ENCODE results near the gene HBA2. TPM values are rescaled to one million over a fixed set of nuclear protein-coding genes. Genes with fewer than 3 reads are reported as not detected.
"Not testable (repeated sequence)": the region's sequence is repeated elsewhere in the genome, so short reads cannot be mapped to it uniquely, and the experiment has no call there.

Gene HBA2
- total RNA-seq, 2 experiments from 2014 or later: not detected

GRCh38 chr16:160242-160641, 12.4 kb upstream of the HBA2 start:
- DNase-seq; H3K9me3 Mint-ChIP-seq (ENCODE audit: low read depth); CTCF ChIA-PET; intact Hi-C loops (cut with DNase I, micrococcal nuclease); H3K4me1 Mint-ChIP-seq; ATAC-seq; H3K4me3 Mint-ChIP-seq; H3K36me3 Mint-ChIP-seq (ENCODE audit: low read depth); H3K27ac Mint-ChIP-seq: not testable (repeated sequence)
- POLR2A ChIA-PET: interaction anchor here (0.6 kb wide), 1 partner anchor 28 kb away, joined by 3 read pairs; no protein-coding TSS in a partner anchor
- H3K27me3 Mint-ChIP-seq: peaks cover 25% of the 10 kb centered on the region

GRCh38 chr16:160691-161190, 11.9 kb upstream of the HBA2 start:
- Mint-ChIP-seq H3K9me3 (ENCODE audit: low read depth) (no peaks in the 10 kb centered on the region), H3K27ac (no peak overlapping the region), H3K4me3 (no peak overlapping the region), H3K36me3 (ENCODE audit: low read depth) (no peaks in the 10 kb centered on the region), H3K4me1 (peaks cover 2% of the 10 kb centered on the region), H3K27me3 (peaks cover 22% of the 10 kb centered on the region)
- no peak for DNase-seq
- CTCF ChIA-PET: no interaction called here
- intact Hi-C loops (cut with DNase I, micrococcal nuclease): no loop called here
- POLR2A ChIA-PET: no interaction called here
- ATAC-seq: no peak

- H3K4me3 Mint-ChIP-seq: no peak overlapping the region
- ChIA-PET POLR2A (interaction anchor here (0.6 kb wide), 1 partner anchor 10 kb away, joined by 3 read pairs; the partner anchor contains the start of gene HBZ), CTCF (interaction anchor here (0.6 kb wide), 1 partner anchor 56 kb away, joined by 3 read pairs; no protein-coding TSS in a partner anchor)
- peaks cover 5% of the 10 kb centered on the region for H3K4me1 Mint-ChIP-seq
- intact Hi-C loops (cut with DNase I, micrococcal nuclease): loop anchor here (1.0 kb wide), 1 partner anchor 9 kb away; no protein-coding TSS in a partner anchor
- DNase-seq (no peak), ATAC-seq (no peak)
- no peaks in the 10 kb centered on the region for H3K36me3 Mint-ChIP-seq (ENCODE audit: low read depth)
- no peaks in the 10 kb centered on the region for H3K9me3 Mint-ChIP-seq (ENCODE audit: low read depth)
- peaks cover 29% of the 10 kb centered on the region for H3K27me3 Mint-ChIP-seq
- no peak overlapping the region for H3K27ac Mint-ChIP-seq
These were observed 10.2 kb upstream of the HBA2 start for GRCh38 chr16:162271-162991.

- H3K4me1 Mint-ChIP-seq; H3K27ac Mint-ChIP-seq; CTCF ChIA-PET; intact Hi-C loops (cut with DNase I, micrococcal nuclease); DNase-seq; H3K4me3 Mint-ChIP-seq; ATAC-seq; H3K9me3 Mint-ChIP-seq (ENCODE audit: low read depth); H3K36me3 Mint-ChIP-seq (ENCODE audit: low read depth): not testable (repeated sequence)
- POLR2A ChIA-PET: interaction anchor here (0.6 kb wide), 1 partner anchor 11 kb away, joined by 3 read pairs; the partner anchor contains the start of gene HBZ
- H3K27me3 Mint-ChIP-seq: peaks cover 30% of the 10 kb centered on the region
These were observed 9.5 kb upstream of the HBA2 start for GRCh38 chr16:163139-163538.

GRCh38 chr16:163696-164095, 9.0 kb upstream of the HBA2 start:
- peaks cover 33% of the 10 kb centered on the region for H3K27me3 Mint-ChIP-seq
- intact Hi-C loops (cut with DNase I, micrococcal nuclease); H3K9me3 Mint-ChIP-seq (ENCODE audit: low read depth); POLR2A ChIA-PET; H3K27ac Mint-ChIP-seq; ATAC-seq; H3K4me1 Mint-ChIP-seq; CTCF ChIA-PET; H3K4me3 Mint-ChIP-seq; H3K36me3 Mint-ChIP-seq (ENCODE audit: low read depth); DNase-seq: not testable (repeated sequence)

GRCh38 chr16:164134-164823, 8.4 kb upstream of the HBA2 start:
- H3K36me3 Mint-ChIP-seq (ENCODE audit: low read depth); H3K4me1 Mint-ChIP-seq; H3K9me3 Mint-ChIP-seq (ENCODE audit: low read depth); intact Hi-C loops (cut with DNase I, micrococcal nuclease); CTCF ChIA-PET; POLR2A ChIA-PET; H3K27ac Mint-ChIP-seq; H3K4me3 Mint-ChIP-seq; DNase-seq: not testable (repeated sequence)
- peak; percentile 56 for ATAC-seq
- H3K27me3 Mint-ChIP-seq: peaks cover 34% of the 10 kb centered on the region

GRCh38 chr16:164827-165538, 7.7 kb upstream of the HBA2 start:
- ChIA-PET POLR2A (no interaction called here), CTCF (interaction anchor here (1.1 kb wide), 1 partner anchor 58 kb away, joined by 3 read pairs; no protein-coding TSS in a partner anchor)
- DNase-seq (no peak), ATAC-seq (peak; percentile 16)
- Mint-ChIP-seq H3K27me3 (peaks cover 32% of the 10 kb centered on the region), H3K4me3 (peak overlapping the region; percentile 26), H3K36me3 (ENCODE audit: low read depth) (no peaks in the 10 kb centered on the region), H3K4me1 (peaks cover 5% of the 10 kb centered on the region), H3K9me3 (ENCODE audit: low read depth) (no peaks in the 10 kb centered on the region), H3K27ac (no peak overlapping the region)
- intact Hi-C loops (cut with DNase I, micrococcal nuclease): loop anchor here in 1 of 2 experiments (1.0 kb wide), 1 partner anchor 27 kb away; the partner anchor contains the start of gene NPRL3

- ChIA-PET CTCF (interaction anchor here (1.1 kb wide), 1 partner anchor 59 kb away, joined by 3 read pairs; no protein-coding TSS in a partner anchor), POLR2A (no interaction called here)
- Mint-ChIP-seq H3K9me3 (ENCODE audit: low read depth) (no peaks in the 10 kb centered on the region), H3K4me3 (peak within 1 kb of the TSS; percentile 26), H3K27me3 (peaks cover 37% of the 10 kb centered on the region), H3K36me3 (ENCODE audit: low read depth) (no peaks in the 10 kb centered on the region), H3K27ac (no peak within 1 kb of the TSS), H3K4me1 (peaks cover 5% of the 10 kb centered on the region)
- DNase-seq: peak; percentile 41
- ATAC-seq: peak; percentile 32
- intact Hi-C loops (cut with DNase I, micrococcal nuclease): loop anchor here in 1 of 2 experiments (1.0 kb wide), 1 partner anchor 27 kb away; the partner anchor contains the start of gene NPRL3
These were observed 6.9 kb upstream of the HBA2 start, which contains the start of gene HBM for GRCh38 chr16:165539-166374. Gene HBM, plus strand, starts transcription at chr16:165978. Its CDS starts 20 bp downstream, at chr16:165998.

- no peaks in the 10 kb centered on the region for H3K36me3 Mint-ChIP-seq (ENCODE audit: low read depth)
- ChIA-PET CTCF (interaction anchor here (1.1 kb wide), 1 partner anchor 60 kb away, joined by 3 read pairs; no protein-coding TSS in a partner anchor), POLR2A (no interaction called here)
- H3K4me3 Mint-ChIP-seq: no peak overlapping the region
- H3K9me3 Mint-ChIP-seq (ENCODE audit: low read depth): no peaks in the 10 kb centered on the region
- H3K27me3 Mint-ChIP-seq: peaks cover 42% of the 10 kb centered on the region
- ATAC-seq (no peak), DNase-seq (no peak)
- intact Hi-C loops (cut with DNase I, micrococcal nuclease): no loop called here
- H3K4me1 Mint-ChIP-seq: peaks cover 5% of the 10 kb centered on the region
- H3K27ac Mint-ChIP-seq: no peak overlapping the region
These were observed 6.1 kb upstream of the HBA2 start for GRCh38 chr16:166375-167121.

- Mint-ChIP-seq H3K27ac (no peak overlapping the region), H3K4me1 (peaks cover 5% of the 10 kb centered on the region), H3K27me3 (peaks cover 45% of the 10 kb centered on the region), H3K36me3 (ENCODE audit: low read depth) (no peaks in the 10 kb centered on the region), H3K9me3 (ENCODE audit: low read depth) (no peaks in the 10 kb centered on the region), H3K4me3 (no peak overlapping the region)
- ChIA-PET CTCF (interaction anchor here (1.8 kb wide), 1 partner anchor 60 kb away, joined by 5 read pairs; no protein-coding TSS in a partner anchor), POLR2A (no interaction called here)
- ATAC-seq: no peak
- intact Hi-C loops (cut with DNase I, micrococcal nuclease): no loop called here
- DNase-seq: no peak
These were observed 5.5 kb upstream of the HBA2 start for GRCh38 chr16:167122-167690.
